IPS-NIHi7 (cell line): Measurements from ENCODE around the gene MRM3.
"Not testable (repeated sequence)": the region's sequence is repeated elsewhere in the genome, so short reads cannot be mapped to it uniquely, and the experiment has no call there.

Source experiments
- DNase-seq: peaks from one replicate; pipeline ENCODE4 v3.0.0; 2012; ENCODE audit warnings: mixed read lengths; ENCODE audit errors: extremely low spot score

MRM3 gene

GRCh38 chr17:755319-755961, 26.7 kb upstream of the MRM3 start:
- DNase-seq = not testable (repeated sequence)

GRCh38 chr17:756010-756567, 26.1 kb upstream of the MRM3 start:
- not testable (repeated sequence) for DNase-seq

- DNase-seq = no peak
Measured at GRCh38 chr17:759964-760363, 22.2 kb upstream of the MRM3 start.

- no peak for DNase-seq
Measured at GRCh38 chr17:760371-760770, 21.8 kb upstream of the MRM3 start.

- DNase-seq = no peak
Measured at GRCh38 chr17:767076-767475, 15.1 kb upstream of the MRM3 start.

GRCh38 chr17:773016-773415, 9.1 kb upstream of the MRM3 start:
- DNase-seq = no peak

GRCh38 chr17:773467-774312, 8.5 kb upstream of the MRM3 start:
- no peak for DNase-seq

GRCh38 chr17:774313-774584, 7.9 kb upstream of the MRM3 start:
- DNase-seq = no peak

GRCh38 chr17:778096-778495, 4.1 kb upstream of the MRM3 start:
- DNase-seq = no peak

GRCh38 chr17:784143-784542, 2.0 kb downstream of the MRM3 start:
- DNase-seq = no peak

- DNase-seq = not testable (repeated sequence)
Measured at GRCh38 chr17:785901-786300, 3.7 kb downstream of the MRM3 start.

GRCh38 chr17:787641-788221, 5.6 kb downstream of the MRM3 start:
- DNase-seq = no peak

- no peak for DNase-seq
Measured at GRCh38 chr17:788551-788950, 6.4 kb downstream of the MRM3 start.

- DNase-seq = no peak
Measured at GRCh38 chr17:789160-789840, 7.1 kb downstream of the MRM3 start.

- DNase-seq = peak; percentile 54
Measured at GRCh38 chr17:789931-790873, 8.0 kb downstream of the MRM3 start.

GRCh38 chr17:790874-791247, 8.7 kb downstream of the MRM3 start:
- DNase-seq = not testable (repeated sequence)

- no peak for DNase-seq
Measured at GRCh38 chr17:791829-792228, 9.7 kb downstream of the MRM3 start.

GRCh38 chr17:792277-792676, 10.1 kb downstream of the MRM3 start:
- no peak for DNase-seq

- DNase-seq = peak; percentile 85
Measured at GRCh38 chr17:794876-795275, 12.7 kb downstream of the MRM3 start.

GRCh38 chr17:795276-795675, 13.1 kb downstream of the MRM3 start:
- DNase-seq = no peak

GRCh38 chr17:795721-796120, 13.6 kb downstream of the MRM3 start:
- DNase-seq = no peak
